Mesothelial cell of epicardium (in vitro differentiated cells): ENCODE measurements around the gene LRMDA. TPM values are rescaled to one million over a fixed set of nuclear protein-coding genes. Genes with fewer than 3 reads are reported as not detected.
A peak's percentile ranks its signal among the peaks of the same experiment; 100 is the strongest.

ENCODE experiments used
- DNase-seq, 2 experiments: peaks; one replicate each; pipeline ENCODE4 v3.0.0; 2021; ENCODE audit warnings: low spot score in 2 of 2; ENCODE audit not compliant: unreplicated experiment in 2 of 2
- H3K27ac Mint-ChIP-seq: 2 replicates; pipeline ENCODE4 v1.8.0; 2021; ENCODE audit warnings: mixed read lengths
- H3K27me3 Mint-ChIP-seq: 2 replicates; pipeline ENCODE4 v1.8.0; 2021; ENCODE audit warnings: low read depth, mixed read lengths
- H3K36me3 Mint-ChIP-seq: 2 replicates; pipeline ENCODE4 v1.8.0; 2021; ENCODE audit warnings: mixed read lengths
- H3K4me1 Mint-ChIP-seq: 2 replicates; pipeline ENCODE4 v1.8.0; 2021; ENCODE audit warnings: mixed read lengths
- H3K4me3 Mint-ChIP-seq: 2 replicates; pipeline ENCODE4 v1.8.0; 2021; ENCODE audit warnings: mild to moderate bottlenecking, moderate library complexity, mixed read lengths
- H3K9me3 Mint-ChIP-seq: 2 replicates; pipeline ENCODE4 v1.8.0; 2021; ENCODE audit warnings: mixed read lengths
- total RNA-seq: library from RNA; stranded (reverse); gene quantifications from 3 replicates; pipeline ENCODE4 v1.2.1, GENCODE V29; 2021
- TF ChIP-seq, protein P1 (sequence below): fragments of 200-600 bp; sonication (generic); IDR thresholded peaks from one replicate; pipeline ENCODE4 v1.5.0; 2021; ENCODE audit warnings: antibody characterized with exemption; ENCODE audit not compliant: unreplicated experiment

The LRMDA gene
- total RNA-seq, 1 donor from 2014 or later: 2.0 TPM

- Mint-ChIP-seq H3K4me3 (no peak overlapping the region), H3K9me3 (no peaks in the 10 kb centered on the region), H3K36me3 (no peaks in the 10 kb centered on the region), H3K27ac (peak overlapping the region; percentile 91), H3K4me1 (peaks cover 58% of the 10 kb centered on the region), H3K27me3 (peaks cover 29% of the 10 kb centered on the region)
- no peak for DNase-seq
- TF ChIP-seq, protein P1, sequence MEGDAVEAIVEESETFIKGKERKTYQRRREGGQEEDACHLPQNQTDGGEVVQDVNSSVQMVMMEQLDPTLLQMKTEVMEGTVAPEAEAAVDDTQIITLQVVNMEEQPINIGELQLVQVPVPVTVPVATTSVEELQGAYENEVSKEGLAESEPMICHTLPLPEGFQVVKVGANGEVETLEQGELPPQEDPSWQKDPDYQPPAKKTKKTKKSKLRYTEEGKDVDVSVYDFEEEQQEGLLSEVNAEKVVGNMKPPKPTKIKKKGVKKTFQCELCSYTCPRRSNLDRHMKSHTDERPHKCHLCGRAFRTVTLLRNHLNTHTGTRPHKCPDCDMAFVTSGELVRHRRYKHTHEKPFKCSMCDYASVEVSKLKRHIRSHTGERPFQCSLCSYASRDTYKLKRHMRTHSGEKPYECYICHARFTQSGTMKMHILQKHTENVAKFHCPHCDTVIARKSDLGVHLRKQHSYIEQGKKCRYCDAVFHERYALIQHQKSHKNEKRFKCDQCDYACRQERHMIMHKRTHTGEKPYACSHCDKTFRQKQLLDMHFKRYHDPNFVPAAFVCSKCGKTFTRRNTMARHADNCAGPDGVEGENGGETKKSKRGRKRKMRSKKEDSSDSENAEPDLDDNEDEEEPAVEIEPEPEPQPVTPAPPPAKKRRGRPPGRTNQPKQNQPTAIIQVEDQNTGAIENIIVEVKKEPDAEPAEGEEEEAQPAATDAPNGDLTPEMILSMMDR: no peak
These were observed 76.9 kb downstream of the LRMDA start for GRCh38 chr10:75508239-75508813.

GRCh38 chr10:75508814-75509306 lies 77.4 kb downstream of the LRMDA start:
- H3K36me3 Mint-ChIP-seq: no peaks in the 10 kb centered on the region
- H3K27me3 Mint-ChIP-seq: peaks cover 26% of the 10 kb centered on the region
- H3K4me3 Mint-ChIP-seq: peak overlapping the region; percentile 35
- TF ChIP-seq, protein P1: no peak
- H3K27ac Mint-ChIP-seq: peak overlapping the region; percentile 91
- peaks cover 64% of the 10 kb centered on the region for H3K4me1 Mint-ChIP-seq
- H3K9me3 Mint-ChIP-seq: no peaks in the 10 kb centered on the region
- peak in 1 of 2 experiments; percentile 50 for DNase-seq

- Mint-ChIP-seq H3K9me3 (peaks cover 2% of the 10 kb centered on the region), H3K36me3 (peaks cover under 1% of the 10 kb centered on the region), H3K27ac (peak overlapping the region; percentile 14), H3K27me3 (peaks cover 25% of the 10 kb centered on the region), H3K4me1 (peaks cover 64% of the 10 kb centered on the region), H3K4me3 (no peak overlapping the region)
- DNase-seq: no peak
- TF ChIP-seq, protein P1: no peak
These were observed 78.3 kb downstream of the LRMDA start for GRCh38 chr10:75509706-75510105.

- H3K9me3 Mint-ChIP-seq: peaks cover 6% of the 10 kb centered on the region
- TF ChIP-seq, protein P1: no peak
- H3K4me3 Mint-ChIP-seq: no peak overlapping the region
- peaks cover 17% of the 10 kb centered on the region for H3K27me3 Mint-ChIP-seq
- no peak for DNase-seq
- H3K27ac Mint-ChIP-seq: no peak overlapping the region
- H3K4me1 Mint-ChIP-seq: peaks cover 64% of the 10 kb centered on the region
- peaks cover 7% of the 10 kb centered on the region for H3K36me3 Mint-ChIP-seq
These were observed 79.6 kb downstream of the LRMDA start for GRCh38 chr10:75511011-75511410.

GRCh38 chr10:75512203-75512933 lies 80.9 kb downstream of the LRMDA start:
- Mint-ChIP-seq H3K27me3 (peaks cover 24% of the 10 kb centered on the region), H3K36me3 (peaks cover 12% of the 10 kb centered on the region), H3K27ac (peak overlapping the region; percentile 28), H3K4me3 (peak overlapping the region; percentile 5), H3K9me3 (peaks cover 10% of the 10 kb centered on the region), H3K4me1 (peaks cover 54% of the 10 kb centered on the region)
- TF ChIP-seq, protein P1: no peak
- no peak for DNase-seq
